GM19328 (cell line): ENCODE results near the gene SUPT6H.
A peak's percentile ranks its signal among the peaks of the same experiment; 100 is the strongest.

Experiments used
- ATAC-seq: cut with Tn5 transposase; IDR thresholded peaks from one replicate; pipeline ENCODE4 v1.9.1; 2021; ENCODE audit warnings: mild to moderate bottlenecking, moderate library complexity; ENCODE audit not compliant: unreplicated experiment

The SUPT6H gene

GRCh38 chr17:28700278-28700677, 38.3 kb downstream of the SUPT6H start:
- no peak for ATAC-seq

- no peak for ATAC-seq
Measured at GRCh38 chr17:28700830-28701492, 39.0 kb downstream of the SUPT6H start.

DNA sequence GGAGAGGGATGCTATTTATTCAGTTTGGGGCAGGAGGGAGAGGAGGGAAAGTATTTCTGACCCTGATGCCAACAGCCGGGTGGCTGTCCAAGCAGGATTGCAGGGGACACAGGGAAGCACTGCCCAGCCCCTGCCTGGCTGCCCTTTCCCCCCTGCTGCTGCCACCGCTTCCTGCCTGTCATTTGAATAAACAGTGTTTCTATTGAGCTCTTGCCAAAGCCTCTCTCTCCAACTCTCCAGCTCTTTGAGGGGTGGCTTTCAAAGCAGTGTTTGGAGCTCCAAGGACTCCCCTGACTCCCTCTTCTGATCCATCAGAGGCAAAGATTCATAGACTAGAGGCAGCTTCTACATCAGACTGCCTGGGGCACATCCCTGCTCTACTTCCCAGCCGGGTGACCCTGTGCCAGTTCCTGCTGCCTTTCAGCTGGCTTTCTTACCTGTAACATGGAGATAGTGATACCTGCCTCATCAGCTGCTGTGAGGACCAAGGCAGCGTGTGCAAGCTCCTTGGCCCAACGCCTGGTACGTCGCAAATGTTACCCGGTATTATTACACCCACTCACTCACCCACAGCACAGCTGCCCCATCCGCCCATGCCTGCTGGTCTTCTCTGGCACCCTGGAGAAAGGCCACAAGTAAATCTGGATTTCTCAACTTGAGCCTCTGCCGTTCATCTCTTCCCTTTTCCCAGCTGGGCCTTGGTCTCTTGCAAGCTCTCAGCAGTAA, 40.2 kb downstream of the SUPT6H start:
- no peak for ATAC-seq

DNA sequence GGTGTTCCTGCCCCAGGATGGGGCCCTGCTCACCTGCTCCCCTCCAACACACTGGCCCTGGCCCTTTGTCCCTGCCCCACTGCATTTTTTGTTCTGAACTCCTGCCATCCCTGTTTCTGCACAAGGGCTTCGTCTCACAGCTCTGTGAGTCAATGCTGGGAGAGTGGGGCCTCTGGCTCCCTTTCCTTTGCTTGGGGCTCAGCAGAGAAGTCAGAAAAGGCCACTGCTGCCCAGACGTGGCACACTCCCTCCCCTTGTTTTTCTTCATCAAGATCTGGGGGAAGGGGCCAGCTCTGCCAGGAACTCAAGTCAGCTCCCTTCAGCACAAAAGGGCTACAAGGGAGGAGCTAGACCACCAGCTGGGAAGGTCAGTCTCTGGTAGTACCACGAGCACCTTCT, 40.7 kb downstream of the SUPT6H start:
- no peak for ATAC-seq

- ATAC-seq = no peak
Measured at GRCh38 chr17:28703552-28704218, 41.7 kb downstream of the SUPT6H start.

DNA sequence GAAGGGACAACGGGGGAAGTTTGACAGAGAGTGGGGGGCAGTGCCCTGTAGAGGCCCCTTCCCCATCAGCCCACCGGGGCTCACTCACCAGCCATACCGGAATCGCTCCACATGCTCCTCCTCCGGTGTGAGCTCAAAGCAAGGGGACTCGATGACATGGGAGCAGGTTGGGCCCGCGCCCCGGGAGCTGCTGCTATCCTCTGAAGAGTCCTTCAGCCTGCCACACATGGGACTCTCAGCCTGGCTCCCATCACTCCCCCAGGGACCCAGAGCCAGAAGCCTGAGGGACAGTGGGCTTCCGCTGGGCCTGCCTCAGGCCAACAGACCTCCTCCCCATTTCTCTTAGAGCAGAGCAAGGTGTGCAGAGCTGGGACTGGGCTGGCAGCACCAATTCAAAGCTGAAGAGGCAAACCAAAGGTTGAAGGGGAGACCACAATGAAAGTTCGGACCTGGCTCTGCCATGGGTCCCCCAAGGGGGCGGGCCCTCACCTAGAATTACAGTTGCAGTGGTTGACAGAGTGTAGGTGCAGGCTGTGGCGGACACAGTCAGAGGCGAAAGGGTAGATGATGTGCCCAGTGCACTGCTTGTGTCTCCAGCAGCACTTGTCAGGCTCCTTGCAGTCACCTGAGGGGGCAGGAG, 42.3 kb downstream of the SUPT6H start:
- ATAC-seq = no peak

GRCh38 chr17:28705074-28705659, 43.2 kb downstream of the SUPT6H start:
- no peak for ATAC-seq

- ATAC-seq = no peak
Measured at GRCh38 chr17:28705728-28706334, 43.8 kb downstream of the SUPT6H start.

- ATAC-seq = no peak
Measured at GRCh38 chr17:28706471-28707338, 44.7 kb downstream of the SUPT6H start.

DNA sequence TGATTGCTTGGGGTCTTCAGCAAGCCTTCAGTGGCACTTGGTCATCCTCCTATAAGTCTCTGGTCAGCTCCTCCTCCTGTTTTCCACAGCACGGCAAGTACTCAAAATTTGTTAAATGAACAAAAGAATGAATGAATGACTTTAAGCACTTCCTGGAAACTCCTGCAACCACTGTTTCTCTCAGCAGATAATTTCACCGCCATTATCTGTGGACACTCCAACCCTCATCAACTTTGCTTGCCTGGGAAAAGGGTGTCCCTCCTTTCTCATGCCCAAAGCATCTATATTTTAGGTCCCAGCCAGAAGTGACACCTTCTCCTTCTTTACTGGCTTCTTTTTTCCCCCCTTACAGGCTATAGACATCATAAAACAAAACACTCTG, 45.3 kb downstream of the SUPT6H start:
- ATAC-seq = no peak

DNA sequence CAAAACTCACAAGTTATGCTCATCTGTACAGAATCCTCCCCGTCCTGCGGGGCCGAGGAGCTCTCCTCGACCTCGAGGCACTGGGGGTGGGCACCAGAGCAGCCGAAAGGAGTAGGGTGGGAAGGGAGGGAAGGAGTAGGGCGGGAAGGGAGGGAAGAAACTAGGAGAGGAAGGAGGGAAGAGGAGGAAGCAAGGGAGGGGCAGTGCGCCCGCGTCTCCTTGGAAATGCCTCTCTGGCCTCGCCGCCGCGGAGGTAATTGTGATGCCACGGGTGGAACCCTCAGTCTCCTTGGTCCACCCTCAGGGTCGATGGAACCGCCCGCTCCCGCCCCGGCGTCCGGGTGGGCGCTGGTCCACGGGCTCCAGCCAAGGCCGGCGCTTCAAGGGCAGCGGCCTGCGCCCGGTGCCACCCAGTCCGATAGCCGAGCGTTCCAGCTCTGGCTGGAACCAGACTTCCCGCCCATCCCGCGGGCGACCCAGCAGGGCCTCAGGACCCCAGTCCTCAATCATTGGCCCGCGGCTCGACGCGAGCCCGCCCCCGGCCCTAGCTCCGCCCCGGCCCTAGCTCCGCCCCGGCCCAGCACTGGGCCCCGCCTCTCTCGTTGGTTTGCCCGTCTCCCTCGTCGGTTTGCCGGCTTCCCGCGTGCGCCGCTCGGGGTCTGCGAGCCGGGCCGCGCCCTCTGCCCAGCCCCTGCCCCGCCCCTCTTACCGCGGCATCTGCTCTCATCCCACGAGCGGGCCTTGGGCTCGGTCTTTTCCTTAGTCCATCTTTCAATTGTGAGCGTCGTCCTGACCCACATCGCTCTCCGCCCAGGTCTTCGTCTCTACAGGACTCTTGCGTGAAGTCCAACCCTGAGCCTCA, 49.1 kb downstream of the SUPT6H start:
- ATAC-seq = peak; percentile 46

- ATAC-seq = peak; percentile 29
Measured at GRCh38 chr17:28711723-28712031, 49.7 kb downstream of the SUPT6H start, which contains the start of gene PROCA1. Gene PROCA1, minus strand, starts transcription at chr17:28711888. Its CDS starts 228 bp downstream, at chr17:28711660.

DNA sequence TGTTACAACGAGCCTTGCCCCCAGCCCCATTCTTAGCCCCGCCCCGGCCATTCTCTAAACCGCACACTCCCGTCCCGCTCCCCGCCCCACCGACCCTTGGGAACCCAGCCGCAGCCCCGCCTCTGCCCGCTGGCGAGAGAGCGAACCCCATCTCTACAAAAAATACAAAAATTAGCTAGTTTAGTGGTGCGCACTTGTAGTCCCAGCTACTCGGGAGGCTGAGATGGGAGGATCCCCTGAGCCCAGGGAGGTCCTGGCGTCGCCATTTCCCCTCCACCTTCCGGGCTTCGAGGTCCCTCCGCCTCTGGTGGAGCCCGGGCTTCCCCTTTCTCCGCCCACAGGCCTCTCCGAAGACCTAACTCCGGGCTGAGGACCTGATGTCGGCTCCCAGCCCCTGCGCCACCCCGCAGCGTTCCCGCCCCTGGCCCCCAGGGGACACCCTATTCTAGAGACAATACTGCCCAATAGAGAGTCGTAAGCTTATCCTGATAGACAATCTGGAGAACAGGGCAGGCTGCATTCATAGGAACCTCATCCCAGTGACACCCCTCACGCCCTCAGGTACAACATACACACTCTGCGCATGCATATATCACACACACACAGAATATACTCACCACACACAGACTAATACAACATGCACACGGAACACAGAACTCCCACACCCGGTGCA, 50.2 kb downstream of the SUPT6H start:
- no peak for ATAC-seq

GRCh38 chr17:28712705-28713415, 50.9 kb downstream of the SUPT6H start:
- ATAC-seq = no peak

- no peak for ATAC-seq
Measured at GRCh38 chr17:28714281-28714680, 52.3 kb downstream of the SUPT6H start.

- ATAC-seq = no peak
Measured at GRCh38 chr17:28715217-28715616, 53.2 kb downstream of the SUPT6H start.

- ATAC-seq = no peak
Measured at GRCh38 chr17:28716740-28717577, 55.0 kb downstream of the SUPT6H start.
